ENCODE measurements around the gene CLN3. TPM values are rescaled to one million over a fixed set of nuclear protein-coding genes. Genes with fewer than 3 reads are reported as not detected.

CLN3 gene
- total RNA-seq, 4 donors from 2014 or later = 13.8 to 23.7 (median 18.3) TPM

DNA sequence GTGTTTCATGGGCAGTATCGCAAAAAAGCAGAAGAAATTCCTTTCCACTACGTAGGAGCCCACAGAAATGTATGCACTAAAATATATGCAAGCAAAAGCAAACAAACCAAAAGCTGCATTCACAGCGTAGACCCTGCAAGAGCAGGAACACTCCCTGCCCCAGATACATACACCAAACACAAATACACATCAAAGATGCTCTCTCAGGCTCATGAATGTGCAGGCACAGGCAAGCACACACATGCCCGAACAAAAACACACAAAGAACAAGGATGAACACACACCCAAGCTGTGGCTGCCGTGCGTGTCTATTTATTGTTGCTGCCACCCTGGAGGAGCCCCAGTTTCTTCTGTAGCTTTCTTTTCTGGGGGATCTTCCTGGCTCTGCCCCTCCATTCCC, 45.2 kb upstream of the CLN3 start:
- Histone ChIP-seq H3K4me1 (no peaks in the 10 kb centered on the region), H3K36me3 (no peaks in the 10 kb centered on the region), H3K27ac (peak overlapping the region; percentile 98), H3K27me3 (no peaks in the 10 kb centered on the region), H3K9me3 (no peaks in the 10 kb centered on the region), H3K4me3 (peak overlapping the region; percentile 63 to 78)
- no peak for DNase-seq
- TF ChIP-seq POLR2A (IDR thresholded peaks at IDR 0.05) (no peak), CTCF (IDR thresholded peaks at IDR 0.05) (no peak)
- intact Hi-C loops (cut with DNase I; ENCODE audit: low total_unique reads) = no loop called here

DNA sequence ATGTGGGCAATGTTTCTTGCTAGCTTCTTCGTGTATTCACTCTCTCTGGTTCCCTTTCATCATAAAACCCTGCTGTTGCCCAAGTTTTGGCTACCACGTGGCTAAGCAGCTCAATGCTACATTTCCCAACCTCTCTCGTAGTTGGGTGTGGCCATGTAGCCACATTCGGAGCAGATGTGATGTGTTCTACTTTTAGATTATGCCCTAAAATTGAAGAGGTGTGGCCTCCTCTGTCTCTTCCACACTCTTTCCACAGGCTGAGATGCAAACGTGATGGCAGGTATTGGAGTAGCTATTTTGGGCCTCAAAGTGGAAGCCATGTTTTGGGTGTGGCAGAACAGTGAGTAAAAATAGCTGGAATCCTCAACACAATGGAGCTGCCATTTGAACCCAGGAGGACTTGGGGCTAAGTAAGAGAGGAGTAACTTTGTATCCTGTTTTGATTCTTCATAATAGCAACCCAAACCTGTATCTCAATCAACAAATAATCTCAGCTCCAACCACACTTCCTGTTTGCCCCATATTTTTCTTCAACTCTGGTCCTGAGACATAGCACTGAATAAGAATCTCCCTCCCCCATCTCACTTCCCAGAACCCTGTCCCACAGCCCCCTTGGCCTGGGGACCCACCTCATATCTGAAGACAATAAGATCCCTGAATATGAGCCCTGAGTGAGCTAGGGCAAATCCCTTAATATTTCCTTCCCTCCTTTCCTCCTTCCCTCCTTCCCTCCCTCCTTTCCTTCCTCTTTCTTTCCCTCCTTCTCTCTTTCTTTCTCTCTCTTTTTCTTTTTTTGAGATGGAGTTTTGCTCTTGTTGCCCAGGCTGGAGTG, 42.9 kb upstream of the CLN3 start:
- H3K36me3 ChIP-seq = no peaks in the 10 kb centered on the region
- no peak for TF ChIP-seq CTCF (IDR thresholded peaks at IDR 0.05)
- no peak for TF ChIP-seq POLR2A (IDR thresholded peaks at IDR 0.05)
- H3K27ac ChIP-seq = peak overlapping the region in 1 of 2 donors; percentile 64
- peak in 1 of 2 donors; percentile 61 for DNase-seq
- H3K27me3 ChIP-seq = no peaks in the 10 kb centered on the region
- no peaks in the 10 kb centered on the region for H3K4me1 ChIP-seq
- intact Hi-C loops (cut with DNase I; ENCODE audit: low total_unique reads) = no loop called here
- H3K4me3 ChIP-seq = no peak overlapping the region
- H3K9me3 ChIP-seq = no peaks in the 10 kb centered on the region

- H3K36me3 ChIP-seq = no peaks in the 10 kb centered on the region
- no peaks in the 10 kb centered on the region for H3K9me3 ChIP-seq
- no peak overlapping the region for H3K4me3 ChIP-seq
- no peaks in the 10 kb centered on the region for H3K4me1 ChIP-seq
- H3K27ac ChIP-seq = peak overlapping the region; percentile 64 to 68
- H3K27me3 ChIP-seq = no peaks in the 10 kb centered on the region
- TF ChIP-seq CTCF (IDR thresholded peaks at IDR 0.05) (no peak), POLR2A (IDR thresholded peaks at IDR 0.05) (no peak)
- DNase-seq = no peak
- intact Hi-C loops (cut with DNase I; ENCODE audit: low total_unique reads) = no loop called here
Observed at GRCh38 chr16:28532940-28533647, 41.2 kb upstream of the CLN3 start.

- DNase-seq = peak; percentile 72 to 75
- no peaks in the 10 kb centered on the region for H3K9me3 ChIP-seq
- TF ChIP-seq POLR2A (IDR thresholded peaks at IDR 0.05) = peak in 1 of 2 donors; percentile 33
- no peak for TF ChIP-seq CTCF (IDR thresholded peaks at IDR 0.05)
- H3K27ac ChIP-seq = peak overlapping the region; percentile 64 to 68
- no peaks in the 10 kb centered on the region for H3K27me3 ChIP-seq
- no peaks in the 10 kb centered on the region for H3K4me1 ChIP-seq
- H3K36me3 ChIP-seq = no peaks in the 10 kb centered on the region
- H3K4me3 ChIP-seq = no peak overlapping the region
- intact Hi-C loops (cut with DNase I; ENCODE audit: low total_unique reads) = no loop called here
Observed at GRCh38 chr16:28531777-28532744, 40.2 kb upstream of the CLN3 start.
